Kidney (tissue), 14 donors: Measurements from ENCODE around the gene KIF6. TPM values are rescaled to one million over a fixed set of nuclear protein-coding genes. Genes with fewer than 3 reads are reported as not detected.

Experiments
- DNase-seq, 5 donors: peaks; one replicate each; pipeline ENCODE4 v3.0.0-alpha.2; 2013 to 2020
- FAIRE-seq: peaks from 2 replicates; lab custom pipeline; 2012; peaks lifted over from hg19 to GRCh38; lab: Jason Lieb, UNC
- H3K27ac ChIP-seq, 2 donors: one replicate each; pipeline ENCODE4 v1.7.0; 2013; ENCODE audit warnings: low read depth in 2 of 2, low read length in 2 of 2, inconsistent platforms in 1 of 2
- H3K27me3 ChIP-seq: one replicate; pipeline ENCODE4 v1.7.1; 2013; ENCODE audit warnings: low read length, inconsistent platforms; ENCODE audit not compliant: control insufficient read depth, insufficient read depth
- H3K36me3 ChIP-seq, 3 donors: one replicate each; pipeline versions ENCODE4 v1.7.0 to v1.7.1; 2013; ENCODE audit warnings: low read length in 3 of 3, control low read depth in 1 of 3, inconsistent platforms in 1 of 3; ENCODE audit not compliant: insufficient read depth in 3 of 3, control insufficient read depth in 2 of 3
- H3K4me1 ChIP-seq, 3 donors: one replicate each; pipeline versions ENCODE4 v1.7.0 to v1.7.1; 2013; ENCODE audit warnings: low read length in 3 of 3, inconsistent platforms in 1 of 3, low read depth in 1 of 3; ENCODE audit not compliant: control insufficient read depth in 2 of 3, insufficient read depth in 2 of 3
- H3K4me3 ChIP-seq, 3 donors: one replicate each; pipeline versions ENCODE4 v1.7.0 to v1.8.1; 2013; ENCODE audit warnings: low read length in 3 of 3, control low read depth in 1 of 3, inconsistent platforms in 1 of 3
- H3K9ac ChIP-seq, 3 donors: one replicate each; pipeline versions ENCODE4 v1.7.0 to v1.7.1; 2013; ENCODE audit warnings: low read length in 3 of 3, control low read depth in 1 of 3, inconsistent platforms in 1 of 3
- H3K9me3 ChIP-seq, 3 donors: one replicate each; pipeline versions ENCODE4 v1.7.0 to v1.7.1; 2013; ENCODE audit warnings: low read length in 3 of 3, control low read depth in 1 of 3, inconsistent platforms in 1 of 3; ENCODE audit not compliant: control insufficient read depth in 2 of 3, insufficient read depth in 1 of 3
- intact Hi-C: fragments of 100-400 bp; cut with DNase I; formaldehyde crosslinking; loops from one replicate; pipeline ENCODE4 v1.11.1; 2022
- polyA plus RNA-seq: library from polyadenylated mRNA; stranded (reverse); fragments of 350-450 nt; fragmentation: Illumina TruSeq; extraction: RNeasy Lipid Tissue Mini Kit (QIAGEN cat#74804); gene quantifications from one replicate; pipeline ENCODE4 v1.2.3, GENCODE V29; 2014; ENCODE audit warnings: low read depth, low replicate concordance; ENCODE audit not compliant: insufficient read depth
- total RNA-seq: library from RNA; stranded (reverse); fragmentation: NEBNext Ultra II Directional; extraction: Animal tissue kit (Norgen Biotek cat#: 25700); gene quantifications from one replicate; pipeline ENCODE4 v1.2.1, GENCODE V29; 2021
- TF ChIP-seq, protein P1 (sequence below): IDR thresholded peaks from 3 replicates; pipeline ENCODE4 v1.5.1; 2012; ENCODE audit warnings: mild to moderate bottlenecking, moderate library complexity, borderline replicate concordance; ENCODE audit not compliant: insufficient read depth; ENCODE audit errors: extremely low read depth
- donor health status: control.
- donor health status: control.
- donor health status: control.
- donor health status: control.
- donor health status: control.
- donor health status: DM: yes; HTN: yes; CAD: no.
- donor health status: Normal renal cell carcinoma (clear cell type).

The KIF6 gene
- total and polyA plus RNA-seq, 2 donors from 2014 or later: 1.7 to 2.9 TPM

- DNase-seq (no peak), FAIRE-seq (no peak)
- Histone ChIP-seq H3K9ac (no peak overlapping the region), H3K4me1 (no peaks in the 10 kb centered on the region), H3K4me3 (no peak overlapping the region), H3K27ac (no peak overlapping the region), H3K27me3 (no peaks in the 10 kb centered on the region), H3K9me3 (no peaks in the 10 kb centered on the region), H3K36me3 (no peaks in the 10 kb centered on the region)
- TF ChIP-seq, protein P1, sequence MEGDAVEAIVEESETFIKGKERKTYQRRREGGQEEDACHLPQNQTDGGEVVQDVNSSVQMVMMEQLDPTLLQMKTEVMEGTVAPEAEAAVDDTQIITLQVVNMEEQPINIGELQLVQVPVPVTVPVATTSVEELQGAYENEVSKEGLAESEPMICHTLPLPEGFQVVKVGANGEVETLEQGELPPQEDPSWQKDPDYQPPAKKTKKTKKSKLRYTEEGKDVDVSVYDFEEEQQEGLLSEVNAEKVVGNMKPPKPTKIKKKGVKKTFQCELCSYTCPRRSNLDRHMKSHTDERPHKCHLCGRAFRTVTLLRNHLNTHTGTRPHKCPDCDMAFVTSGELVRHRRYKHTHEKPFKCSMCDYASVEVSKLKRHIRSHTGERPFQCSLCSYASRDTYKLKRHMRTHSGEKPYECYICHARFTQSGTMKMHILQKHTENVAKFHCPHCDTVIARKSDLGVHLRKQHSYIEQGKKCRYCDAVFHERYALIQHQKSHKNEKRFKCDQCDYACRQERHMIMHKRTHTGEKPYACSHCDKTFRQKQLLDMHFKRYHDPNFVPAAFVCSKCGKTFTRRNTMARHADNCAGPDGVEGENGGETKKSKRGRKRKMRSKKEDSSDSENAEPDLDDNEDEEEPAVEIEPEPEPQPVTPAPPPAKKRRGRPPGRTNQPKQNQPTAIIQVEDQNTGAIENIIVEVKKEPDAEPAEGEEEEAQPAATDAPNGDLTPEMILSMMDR: no peak
- intact Hi-C loops: no loop called here
These were observed 164.3 kb downstream of the KIF6 start for GRCh38 chr6:39560915-39561314.

DNA sequence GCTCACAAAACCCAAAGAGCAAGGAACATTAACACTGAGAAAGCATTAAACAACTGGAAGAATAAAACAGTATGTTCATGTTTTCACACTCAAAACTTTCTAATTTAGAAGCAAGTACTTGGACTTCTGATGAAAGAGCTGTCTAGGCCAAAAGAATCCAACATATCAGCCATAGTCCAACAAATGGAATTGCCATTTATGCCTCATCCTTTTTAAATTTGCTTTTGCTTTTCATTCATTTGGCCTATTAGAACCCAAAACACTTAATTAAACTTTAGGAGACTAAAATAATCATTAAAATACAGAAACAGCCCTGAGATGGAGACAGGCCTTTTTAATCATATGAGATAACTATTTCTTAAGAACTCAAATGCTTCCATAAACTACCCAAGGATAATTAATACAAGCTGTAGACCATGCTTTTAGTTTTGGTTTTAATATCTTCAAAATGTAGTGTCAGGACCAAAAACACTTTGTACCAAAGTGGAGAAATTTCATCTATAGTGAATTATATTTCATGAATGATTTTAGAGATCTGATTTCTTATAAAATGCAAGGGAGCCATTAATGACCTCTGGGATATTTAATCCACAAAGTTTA lies 166.5 kb downstream of the KIF6 start:
- intact Hi-C loops: no loop called here
- DNase-seq: no peak
- Histone ChIP-seq H3K27me3 (no peaks in the 10 kb centered on the region), H3K36me3 (no peaks in the 10 kb centered on the region), H3K4me1 (no peaks in the 10 kb centered on the region), H3K4me3 (no peak overlapping the region), H3K27ac (no peak overlapping the region), H3K9me3 (no peaks in the 10 kb centered on the region), H3K9ac (no peak overlapping the region)
- TF ChIP-seq, protein P1: no peak
- FAIRE-seq: no peak

- peak in 1 of 5 donors; percentile 25 for DNase-seq
- no peaks in the 10 kb centered on the region for H3K36me3 ChIP-seq
- no peaks in the 10 kb centered on the region for H3K27me3 ChIP-seq
- H3K4me1 ChIP-seq: no peaks in the 10 kb centered on the region
- no peak overlapping the region for H3K4me3 ChIP-seq
- FAIRE-seq: no peak
- no peaks in the 10 kb centered on the region for H3K9me3 ChIP-seq
- H3K27ac ChIP-seq: no peak overlapping the region
- intact Hi-C loops: no loop called here
- H3K9ac ChIP-seq: no peak overlapping the region
- TF ChIP-seq, protein P1: no peak
These were observed 167.1 kb downstream of the KIF6 start for GRCh38 chr6:39558079-39558478.

DNA sequence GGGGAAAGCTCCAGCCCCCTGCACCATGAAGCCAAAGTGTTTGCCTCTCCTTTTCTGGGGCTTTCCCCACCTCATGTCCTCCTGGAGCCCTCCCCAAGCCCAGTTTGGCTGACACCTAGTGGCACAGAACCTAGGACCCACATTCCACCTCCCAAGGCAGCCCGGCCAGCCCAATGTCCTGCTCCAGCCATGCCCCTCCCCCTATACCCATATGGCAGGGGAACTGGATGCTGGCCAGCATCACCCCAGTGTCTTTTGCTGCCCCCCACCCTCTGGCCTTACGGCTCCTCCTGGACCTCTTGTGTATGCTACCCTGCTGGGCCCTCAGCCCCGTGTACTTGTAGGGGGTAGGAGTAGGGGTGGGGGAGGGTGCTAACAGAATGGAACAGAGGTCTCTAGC lies 170.1 kb downstream of the KIF6 start:
- intact Hi-C loops: no loop called here
- FAIRE-seq: no peak
- TF ChIP-seq, protein P1: no peak

More for the DNA sequence above, 170.1 kb downstream of the KIF6 start:
- H3K4me1 ChIP-seq: no peaks in the 10 kb centered on the region
- H3K9ac ChIP-seq: no peak overlapping the region
- no peaks in the 10 kb centered on the region for H3K27me3 ChIP-seq
- no peaks in the 10 kb centered on the region for H3K36me3 ChIP-seq
- DNase-seq: no peak
- H3K9me3 ChIP-seq: no peaks in the 10 kb centered on the region
- H3K27ac ChIP-seq: no peak overlapping the region
- H3K4me3 ChIP-seq: no peak overlapping the region
